HepG2 (cell line): ENCODE measurements around the gene MXRA8. TPM values are rescaled to one million over a fixed set of nuclear protein-coding genes. Genes with fewer than 3 reads are reported as not detected.

Experiments used
- CBX5 ChIP-seq: sonication (generic); formaldehyde crosslinking; IDR thresholded peaks from 2 replicates; pipeline ENCODE4 v1.4.0; 2020; ENCODE audit warnings: missing genetic modification reagents, borderline replicate concordance
- DMAP1 ChIP-seq: IDR thresholded peaks from 2 replicates; pipeline ENCODE4 v1.6.1; 2016
- HOXD1 ChIP-seq: sonication (generic); formaldehyde crosslinking; IDR thresholded peaks from 2 replicates; pipeline ENCODE4 v1.5.0; 2020; ENCODE audit warnings: missing genetic modification reagents
- ISL2 ChIP-seq: sonication (generic); formaldehyde crosslinking; IDR thresholded peaks from 2 replicates; pipeline ENCODE4 v1.5.0; 2020; ENCODE audit warnings: missing genetic modification reagents
- KLF12 ChIP-seq: sonication (generic); formaldehyde crosslinking; IDR thresholded peaks from 2 replicates; pipeline ENCODE4 v1.4.0; 2020; ENCODE audit warnings: missing genetic modification reagents, borderline replicate concordance
- MED1 ChIP-seq: sonication (generic); formaldehyde crosslinking; IDR thresholded peaks from 2 replicates; pipeline ENCODE4 v1.4.0; 2020; ENCODE audit warnings: missing genetic modification reagents
- MED8 ChIP-seq: sonication (generic); formaldehyde crosslinking; IDR thresholded peaks from 2 replicates; pipeline ENCODE4 v1.8.1; 2023; ENCODE audit warnings: mild to moderate bottlenecking, missing genetic modification reagents; ENCODE audit not compliant: insufficient replicate concordance
- NONO ChIP-seq, 2 experiments: fragments of 450-650 bp in 1 of 2; sonication (generic) in 1 of 2; formaldehyde crosslinking in 1 of 2; IDR thresholded peaks in 1 of 2; conservative IDR thresholded peaks in 1 of 2; 2 replicates each; pipeline versions ENCODE4 v1.6.1 to v1.8.0; 2017 to 2022; ENCODE audit warnings: mild to moderate bottlenecking in 1 of 2, missing genetic modification reagents in 1 of 2, moderate library complexity in 1 of 2
- PHF8 ChIP-seq: sonication (generic); formaldehyde crosslinking; IDR thresholded peaks from 2 replicates; pipeline ENCODE4 v1.5.0; 2020; ENCODE audit warnings: missing genetic modification reagents
- POLR2G ChIP-seq: fragments of 200-400 bp; formaldehyde crosslinking; IDR thresholded peaks from 2 replicates; pipeline ENCODE4 v1.6.1; 2018; ENCODE audit warnings: mild to moderate bottlenecking, low read depth, low read length, moderate library complexity
- RELA ChIP-seq: sonication (generic); formaldehyde crosslinking; IDR thresholded peaks from 2 replicates; pipeline ENCODE4 v1.4.0; 2020; ENCODE audit warnings: missing genetic modification reagents
- REPIN1 ChIP-seq: sonication (generic); formaldehyde crosslinking; IDR thresholded peaks from 2 replicates; pipeline ENCODE4 v1.8.0; 2022; ENCODE audit warnings: missing genetic modification reagents, low read depth, mild to moderate bottlenecking, borderline replicate concordance
- SAFB2 ChIP-seq: sonication (generic); formaldehyde crosslinking; IDR thresholded peaks from 2 replicates; pipeline ENCODE4 v1.5.1; 2020; ENCODE audit warnings: missing genetic modification reagents, low read depth, mild to moderate bottlenecking, borderline replicate concordance
- SP5 ChIP-seq: IDR thresholded peaks from 2 replicates; pipeline ENCODE4 v1.6.1; 2016; ENCODE audit warnings: low read depth, borderline replicate concordance
- SPEN ChIP-seq: sonication (generic); formaldehyde crosslinking; IDR thresholded peaks from 2 replicates; pipeline ENCODE4 v1.5.1; 2020; ENCODE audit warnings: low read depth, mild to moderate bottlenecking, missing genetic modification reagents
- TARDBP ChIP-seq: sonication (generic); formaldehyde crosslinking; IDR thresholded peaks from 2 replicates; pipeline ENCODE4 v1.8.0; 2022; ENCODE audit warnings: mild to moderate bottlenecking, missing genetic modification reagents
- TBP ChIP-seq: sonication (generic); formaldehyde crosslinking; IDR thresholded peaks from 2 replicates; pipeline ENCODE4 v1.5.0; 2020; ENCODE audit warnings: missing genetic modification reagents
- TOE1 ChIP-seq: sonication (generic); formaldehyde crosslinking; IDR thresholded peaks from 2 replicates; pipeline ENCODE4 v1.4.0; 2020; ENCODE audit warnings: mild to moderate bottlenecking, missing genetic modification reagents
- ZKSCAN1 ChIP-seq: fragments of 150-350 bp; IDR thresholded peaks from 2 replicates; pipeline ENCODE4 v1.6.1; 2014; ENCODE audit warnings: low read length
- ZNF263 ChIP-seq: sonication (generic); formaldehyde crosslinking; IDR thresholded peaks from 2 replicates; pipeline ENCODE4 v1.4.0; 2020; ENCODE audit warnings: missing genetic modification reagents
- ZNF264 ChIP-seq: sonication (generic); formaldehyde crosslinking; IDR thresholded peaks from 2 replicates; pipeline ENCODE4 v1.4.0; 2020; ENCODE audit warnings: missing genetic modification reagents
- ZNF331 ChIP-seq: sonication (generic); formaldehyde crosslinking; IDR thresholded peaks from 2 replicates; pipeline ENCODE4 v1.4.0; 2020; ENCODE audit warnings: missing genetic modification reagents
- ZNF44 ChIP-seq: sonication (generic); formaldehyde crosslinking; IDR thresholded peaks from 2 replicates; pipeline ENCODE4 v1.5.1; 2020; ENCODE audit warnings: mild to moderate bottlenecking, missing genetic modification reagents
- ZNF614 ChIP-seq: IDR thresholded peaks from 2 replicates; pipeline ENCODE4 v1.6.1; 2018; ENCODE audit warnings: missing biosample characterization, missing genetic modification reagents, inconsistent platforms, borderline replicate concordance
- ZNF616 ChIP-seq: sonication (generic); formaldehyde crosslinking; IDR thresholded peaks from 2 replicates; pipeline ENCODE4 v1.5.0; 2020; ENCODE audit warnings: low read depth, mild to moderate bottlenecking, missing genetic modification reagents
- ZNF773 ChIP-seq: sonication (generic); formaldehyde crosslinking; IDR thresholded peaks from 2 replicates; pipeline ENCODE4 v1.4.0; 2020; ENCODE audit warnings: missing genetic modification reagents, borderline replicate concordance
- polyA plus RNA-seq, 8 experiments: library from polyadenylated mRNA; depleted of rRNA in 3 of 8; stranded (reverse) in 7 of 8; unstranded in 1 of 8; fragments of >200 nt; fragmentation: Illumina TruSeq in 4 of 8; extraction: Trizol in 4 of 8; gene quantifications; 2 replicates each; pipeline versions ENCODE4 v1.2.1 to v1.2.3, GENCODE V29; 2011 to 2016; ENCODE audit warnings: low read depth in 4 of 8, missing spikeins in 1 of 8, mixed read lengths in 1 of 8; ENCODE audit not compliant: insufficient read depth in 1 of 8
- total RNA-seq, 5 experiments: library from RNA; depleted of rRNA; stranded (reverse); fragments of >200 nt; fragmentation: Illumina TruSeq; extraction: Trizol; gene quantifications; 2 replicates each; pipeline ENCODE4 v1.2.3, GENCODE V29; 2016; ENCODE audit warnings: low read depth in 1 of 5
- TF ChIP-seq, protein P1 (sequence below): sonication (generic); formaldehyde crosslinking; IDR thresholded peaks from 2 replicates; pipeline ENCODE4 v1.8.1; 2023; ENCODE audit warnings: mild to moderate bottlenecking, missing genetic modification reagents
- TF ChIP-seq, protein P2 (sequence below): IDR thresholded peaks from 2 replicates; pipeline ENCODE4 v1.6.1; 2016; ENCODE audit warnings: missing compliant biosample characterization, missing genetic modification reagents, borderline replicate concordance

Gene MXRA8
- total and polyA plus RNA-seq, 2 of the 13 experiments (the other 11 are each of a cell fraction or from before 2014, with no cell fraction given): 19.8 to 44.8 TPM

DNA sequence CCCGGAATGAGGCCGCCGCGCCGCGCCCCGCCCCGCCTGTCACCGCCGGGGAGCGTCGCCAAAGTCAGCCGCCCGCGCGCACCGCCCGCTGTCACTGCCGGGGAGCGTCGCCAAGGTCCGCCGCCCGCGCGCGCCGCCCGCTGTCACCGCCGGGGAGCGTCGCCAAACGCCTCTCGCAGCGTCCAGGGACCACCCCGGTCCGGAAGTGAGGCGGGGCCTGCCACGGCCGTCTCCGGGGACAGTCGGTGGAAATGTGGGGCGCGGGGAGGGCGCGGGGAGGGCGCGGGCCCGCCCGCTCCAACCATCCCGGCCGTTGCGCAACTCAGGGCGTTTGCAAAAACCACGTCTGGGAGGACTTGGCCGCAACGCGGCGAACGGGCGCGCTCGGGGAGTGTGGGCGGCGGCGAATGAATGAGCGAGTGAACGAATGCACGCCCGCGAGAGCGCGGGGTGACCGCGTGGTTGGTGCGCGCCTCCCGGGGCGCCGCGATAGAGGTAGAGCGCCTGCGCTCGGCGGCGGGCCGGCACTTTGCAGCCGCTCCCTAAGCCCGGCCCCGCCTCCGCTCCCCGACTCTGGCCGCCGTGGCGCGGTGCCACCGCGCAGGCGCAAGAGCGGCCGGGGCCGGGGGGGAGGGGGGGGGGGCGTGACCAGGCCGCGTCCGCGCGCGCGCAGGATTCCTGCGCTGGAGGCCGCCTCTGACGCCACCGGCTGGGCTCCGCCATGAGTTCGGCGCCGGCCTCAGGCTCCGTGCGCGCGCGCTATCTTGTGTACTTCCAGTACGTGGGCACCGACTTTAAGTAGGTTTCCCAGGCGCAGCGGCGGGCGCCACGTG lies 50.2 kb downstream of the MXRA8 start, which contains the start of the genes ACAP3 and PUSL1 (continued):
- TF ChIP-seq, protein P1, sequence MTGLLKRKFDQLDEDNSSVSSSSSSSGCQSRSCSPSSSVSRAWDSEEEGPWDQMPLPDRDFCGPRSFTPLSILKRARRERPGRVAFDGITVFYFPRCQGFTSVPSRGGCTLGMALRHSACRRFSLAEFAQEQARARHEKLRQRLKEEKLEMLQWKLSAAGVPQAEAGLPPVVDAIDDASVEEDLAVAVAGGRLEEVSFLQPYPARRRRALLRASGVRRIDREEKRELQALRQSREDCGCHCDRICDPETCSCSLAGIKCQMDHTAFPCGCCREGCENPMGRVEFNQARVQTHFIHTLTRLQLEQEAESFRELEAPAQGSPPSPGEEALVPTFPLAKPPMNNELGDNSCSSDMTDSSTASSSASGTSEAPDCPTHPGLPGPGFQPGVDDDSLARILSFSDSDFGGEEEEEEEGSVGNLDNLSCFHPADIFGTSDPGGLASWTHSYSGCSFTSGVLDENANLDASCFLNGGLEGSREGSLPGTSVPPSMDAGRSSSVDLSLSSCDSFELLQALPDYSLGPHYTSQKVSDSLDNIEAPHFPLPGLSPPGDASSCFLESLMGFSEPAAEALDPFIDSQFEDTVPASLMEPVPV (CRISPR knock-in tag): peak; percentile 51; the same call in 1 of the 2 replicates
- TF ChIP-seq TOE1 (CRISPR knock-in tag) (no peak), SP5 (CRISPR knock-in tag) (peak; percentile 23; the same call in 1 of the 2 replicates), ISL2 (CRISPR knock-in tag) (peak; percentile 62), DMAP1 (CRISPR knock-in tag) (peak; percentile 88), MED1 (peak; percentile 61), ZNF44 (CRISPR knock-in tag) (no peak), MED8 (CRISPR knock-in tag) (peak; percentile 6), ZNF614 (CRISPR knock-in tag) (no peak; the same call in 1 of the 2 replicates), REPIN1 (CRISPR knock-in tag) (peak; percentile 55; the same call in 1 of the 2 replicates), PHF8 (CRISPR knock-in tag) (peak; percentile 83), ZNF331 (0 out of 2 replicates have a peak, but pooled peaks have one; percentile 49), SAFB2 (CRISPR knock-in tag) (peak; percentile 65; the same call in 1 of the 2 replicates), ZNF263 (CRISPR knock-in tag) (peak; percentile 44; the same call in 1 of the 2 replicates), POLR2G (peak; percentile 59; the same call in 1 of the 2 replicates), NONO (IDR thresholded peaks at IDR 0.05) (no peak), NONO (CRISPR knock-in tag; conservative IDR thresholded peaks at IDR 0.05) (peak; percentile 45; the same call in 1 of the 2 replicates), KLF12 (CRISPR knock-in tag) (peak; percentile 34; the same call in 1 of the 2 replicates), TBP (CRISPR knock-in tag) (no peak), ZNF616 (CRISPR knock-in tag) (no peak), TARDBP (CRISPR knock-in tag) (peak; percentile 23; the same call in 1 of the 2 replicates), CBX5 (0 out of 2 replicates have a peak, but pooled peaks have one; percentile 41), ZNF773 (CRISPR knock-in tag) (0 out of 2 replicates have a peak, but pooled peaks have one; percentile 36), ZKSCAN1 (no peak), HOXD1 (peak; percentile 76; the same call in 1 of the 2 replicates), ZNF264 (CRISPR knock-in tag) (peak; percentile 54; the same call in 1 of the 2 replicates), SPEN (CRISPR knock-in tag) (0 out of 2 replicates have a peak, but pooled peaks have one; percentile 18), RELA (CRISPR knock-in tag) (no peak)
- TF ChIP-seq, protein P2, sequence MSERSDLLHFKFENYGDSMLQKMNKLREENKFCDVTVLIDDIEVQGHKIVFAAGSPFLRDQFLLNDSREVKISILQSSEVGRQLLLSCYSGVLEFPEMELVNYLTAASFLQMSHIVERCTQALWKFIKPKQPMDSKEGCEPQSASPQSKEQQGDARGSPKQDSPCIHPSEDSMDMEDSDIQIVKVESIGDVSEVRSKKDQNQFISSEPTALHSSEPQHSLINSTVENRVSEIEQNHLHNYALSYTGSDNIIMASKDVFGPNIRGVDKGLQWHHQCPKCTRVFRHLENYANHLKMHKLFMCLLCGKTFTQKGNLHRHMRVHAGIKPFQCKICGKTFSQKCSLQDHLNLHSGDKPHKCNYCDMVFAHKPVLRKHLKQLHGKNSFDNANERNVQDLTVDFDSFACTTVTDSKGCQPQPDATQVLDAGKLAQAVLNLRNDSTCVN (CRISPR knock-in tag): no peak; the same call in 1 of the 2 replicates
